Putamen (tissue), 1 donor: ENCODE results near the gene C18orf32.
"Not testable (repeated sequence)": the region's sequence is repeated elsewhere in the genome, so short reads cannot be mapped to it uniquely, and the experiment has no call there.

Experiments
- DNase-seq: peaks from one replicate; pipeline ENCODE4 v3.0.0-alpha.2; 2016; ENCODE audit warnings: low spot score

Gene C18orf32

DNA sequence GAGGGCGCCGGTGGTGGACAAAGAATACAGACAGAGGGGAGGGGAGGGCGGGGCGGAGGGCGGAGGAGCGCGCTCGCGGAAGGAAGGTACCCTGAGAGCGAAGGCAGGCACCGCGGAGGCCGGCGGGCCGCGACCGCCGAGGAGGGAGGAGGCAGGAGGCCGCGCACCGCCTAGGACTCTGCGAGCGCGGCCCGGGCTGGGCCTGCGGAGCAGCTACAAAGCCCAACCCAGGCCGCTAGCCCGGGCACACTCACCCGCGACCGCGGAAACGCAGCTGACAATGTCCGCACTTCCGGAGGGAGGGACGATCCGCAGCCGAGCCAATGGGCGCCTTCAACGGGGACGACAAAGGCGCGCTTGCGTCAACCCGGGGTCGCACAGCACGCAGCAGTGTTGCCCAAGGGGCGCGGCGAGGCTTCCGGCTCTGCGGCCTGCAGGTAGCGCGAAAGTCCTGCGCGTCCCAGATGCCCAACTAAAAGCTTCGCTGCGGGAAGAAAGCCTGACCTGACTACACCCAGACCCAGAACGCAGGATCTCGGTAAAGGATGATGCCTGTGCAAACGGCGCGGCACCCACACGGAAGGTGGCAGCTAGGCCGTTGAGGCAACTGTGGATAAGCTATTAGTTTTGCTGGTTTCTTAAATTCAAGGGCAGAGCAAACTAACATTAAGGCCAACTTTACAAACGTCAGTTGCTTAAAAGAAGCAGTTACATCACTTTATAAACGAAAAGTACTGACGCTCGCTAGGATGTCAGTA is at the start of gene C18orf32:
Gene C18orf32, minus strand, starts transcription at position 282 of the 758 bp plus-strand sequence. CDS start 3,486 bp downstream, outside the sequence.
- peak; percentile 93 for DNase-seq

DNA sequence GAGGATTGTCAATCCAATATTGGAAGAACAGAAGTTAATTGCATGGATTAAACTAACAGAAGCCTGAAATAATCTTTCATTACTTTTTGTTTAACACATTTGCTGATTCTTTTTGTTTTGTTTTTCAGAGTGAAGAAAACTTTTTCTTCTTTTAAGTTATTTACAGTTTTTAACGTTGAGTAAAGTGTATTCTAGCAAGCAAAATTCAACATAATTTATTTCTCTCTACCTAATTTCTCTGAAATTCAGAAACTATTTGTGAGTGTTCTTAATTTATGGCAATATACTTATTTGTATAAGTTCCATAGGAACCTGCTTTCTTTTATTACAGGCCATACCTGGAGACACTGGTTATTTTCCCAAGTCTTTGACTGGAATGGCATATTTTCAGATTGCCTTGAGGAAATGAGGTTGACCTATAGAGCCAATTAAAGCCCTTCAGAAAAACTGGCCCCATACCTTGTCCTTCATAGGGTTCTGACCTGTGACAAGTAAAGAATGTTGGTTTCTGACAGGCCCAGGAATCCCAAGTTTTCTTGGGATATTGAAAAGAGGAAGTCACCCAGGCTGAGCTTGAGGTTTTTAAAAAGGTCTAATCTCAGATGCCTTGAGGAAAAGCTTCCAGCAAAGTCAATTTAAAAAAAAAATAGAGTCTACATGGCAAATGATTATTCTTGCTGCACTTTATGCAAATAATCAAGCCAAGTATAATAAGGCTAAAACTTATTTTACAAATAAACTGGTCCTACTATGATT is 48.0 kb upstream of the C18orf32 start:
- DNase-seq: no peak

DNA sequence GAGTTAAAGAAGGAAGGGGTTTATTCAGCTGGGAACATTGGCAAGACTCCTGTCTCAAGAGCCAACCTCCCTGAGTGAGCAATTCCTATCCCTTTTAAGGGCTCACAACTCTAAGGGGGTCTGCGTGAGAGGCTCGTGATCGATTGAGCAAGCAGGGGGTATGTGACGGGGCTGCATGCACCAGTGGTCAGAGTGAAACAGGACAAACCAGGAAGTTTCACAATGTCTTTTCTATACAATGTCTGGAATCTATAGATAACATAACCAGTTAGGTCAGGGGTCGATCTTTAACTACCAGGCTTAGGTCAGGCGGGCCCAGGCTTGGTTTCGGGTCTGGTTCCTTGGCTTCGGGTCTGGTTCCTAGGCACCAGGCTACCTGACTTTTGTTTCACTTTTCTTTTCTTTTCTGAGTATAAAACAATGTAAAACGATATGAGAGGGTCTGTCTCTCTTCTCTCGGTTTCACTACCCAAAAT is 44.7 kb upstream of the C18orf32 start:
- no peak for DNase-seq

DNA sequence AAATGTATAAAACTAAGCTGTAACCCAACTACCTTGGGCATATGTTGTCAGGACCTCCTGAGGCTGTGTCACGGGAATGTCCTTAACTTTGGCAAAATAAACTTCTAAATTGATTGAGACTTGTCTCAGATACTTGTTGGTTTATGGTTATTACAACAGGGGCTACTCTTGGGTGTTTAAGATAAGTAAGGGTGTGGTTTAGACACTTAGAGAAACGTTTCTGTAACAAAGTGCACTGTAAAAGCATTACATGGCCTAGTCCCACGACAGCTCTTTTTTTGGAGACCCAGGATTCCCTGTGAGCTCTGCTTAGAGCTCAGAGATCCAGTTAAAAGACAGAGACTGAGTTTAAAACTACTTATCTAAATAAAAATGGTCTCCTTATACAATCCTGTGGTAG is 42.6 kb upstream of the C18orf32 start:
- DNase-seq: no peak

DNA sequence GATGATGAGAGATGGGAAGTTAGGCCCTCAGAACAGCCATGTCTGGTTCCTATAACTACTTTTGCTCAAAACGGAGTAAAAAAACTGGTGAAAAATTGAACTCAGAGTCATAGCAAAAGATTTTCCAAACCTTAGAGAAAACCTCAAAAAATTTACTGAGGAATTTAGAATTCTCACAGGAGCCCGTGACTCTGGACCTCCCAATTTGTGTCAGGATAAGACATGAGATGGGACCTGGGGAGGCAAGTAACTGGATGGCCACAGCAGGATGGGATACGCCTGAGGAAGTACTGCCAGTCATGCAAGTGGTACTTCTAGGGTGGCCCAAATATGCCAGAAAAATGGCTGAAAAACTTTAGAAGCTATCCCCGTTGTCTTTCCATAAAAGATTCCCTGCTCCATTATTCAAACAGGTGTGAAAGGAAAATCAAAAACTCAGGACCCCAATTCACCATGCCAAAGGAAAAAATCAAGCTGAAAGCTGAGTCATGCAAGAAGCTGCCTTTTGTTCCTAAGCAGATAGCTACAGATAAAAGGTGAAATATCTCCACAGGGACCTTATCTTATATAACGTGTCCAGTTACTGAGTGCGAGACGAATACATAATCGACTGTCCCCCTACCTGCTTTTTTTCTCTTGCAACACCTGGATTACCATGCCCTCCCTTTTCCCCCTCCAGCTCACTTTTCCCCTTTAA is 40.7 kb upstream of the C18orf32 start:
- DNase-seq: no peak

DNA sequence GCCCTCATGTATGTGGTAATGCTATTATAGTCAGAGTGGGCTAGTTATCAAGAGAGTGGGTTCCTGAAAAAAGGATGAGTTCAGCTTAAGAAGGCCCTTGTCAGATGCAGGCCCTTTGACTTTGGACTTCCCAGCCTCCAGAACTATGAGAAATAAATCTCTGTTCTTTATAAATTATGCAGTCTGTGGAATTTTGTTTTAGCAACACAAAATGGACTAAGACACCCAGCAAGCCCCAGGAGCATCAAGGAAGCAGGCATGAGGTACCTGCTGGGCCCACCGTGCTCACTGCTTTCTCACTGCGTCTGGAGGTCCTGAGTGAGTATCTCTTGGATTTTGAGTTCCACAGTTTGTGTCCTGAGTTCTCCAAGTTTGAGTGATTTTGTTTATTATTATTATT is 38.9 kb upstream of the C18orf32 start:
- DNase-seq: no peak

DNA sequence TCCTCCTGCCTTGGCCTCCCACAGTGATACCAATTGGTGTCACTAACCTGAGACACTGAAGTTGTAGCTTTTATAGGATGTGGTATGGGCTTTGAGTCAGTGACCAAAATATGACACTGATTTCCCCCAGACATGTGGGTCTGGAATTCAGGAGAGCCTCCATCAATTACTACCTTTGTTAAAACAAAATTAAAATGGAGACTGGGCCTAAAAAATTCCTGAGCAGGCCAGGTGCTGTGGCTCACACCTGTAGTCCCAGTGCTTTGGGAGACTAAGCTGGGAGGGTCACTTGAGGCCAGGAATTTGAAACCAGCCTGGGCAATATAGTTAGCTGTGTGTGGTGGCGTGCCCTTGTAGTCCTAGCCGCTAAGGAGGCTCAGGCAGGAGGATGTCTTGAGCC is 37.9 kb upstream of the C18orf32 start:
- no peak for DNase-seq

DNA sequence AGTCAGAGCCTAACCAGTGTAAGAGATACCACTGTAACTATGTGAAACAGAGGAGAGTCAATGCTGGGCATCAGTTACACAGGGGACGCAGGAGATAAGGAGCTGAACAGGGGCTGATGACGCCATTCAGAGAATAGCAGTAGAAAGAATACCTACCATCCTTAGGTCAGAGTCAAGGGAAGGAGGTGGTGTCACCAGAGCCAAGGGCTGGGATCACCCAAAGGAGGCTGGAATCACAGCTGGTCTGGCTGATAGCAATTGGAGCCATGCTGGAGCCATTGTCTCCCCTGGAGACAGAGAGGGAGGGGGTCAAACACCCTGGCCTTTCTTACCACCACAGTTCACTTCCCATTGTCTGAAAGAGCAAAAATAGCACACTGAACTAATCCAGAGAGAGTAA is 37.3 kb upstream of the C18orf32 start:
- DNase-seq: no peak

DNA sequence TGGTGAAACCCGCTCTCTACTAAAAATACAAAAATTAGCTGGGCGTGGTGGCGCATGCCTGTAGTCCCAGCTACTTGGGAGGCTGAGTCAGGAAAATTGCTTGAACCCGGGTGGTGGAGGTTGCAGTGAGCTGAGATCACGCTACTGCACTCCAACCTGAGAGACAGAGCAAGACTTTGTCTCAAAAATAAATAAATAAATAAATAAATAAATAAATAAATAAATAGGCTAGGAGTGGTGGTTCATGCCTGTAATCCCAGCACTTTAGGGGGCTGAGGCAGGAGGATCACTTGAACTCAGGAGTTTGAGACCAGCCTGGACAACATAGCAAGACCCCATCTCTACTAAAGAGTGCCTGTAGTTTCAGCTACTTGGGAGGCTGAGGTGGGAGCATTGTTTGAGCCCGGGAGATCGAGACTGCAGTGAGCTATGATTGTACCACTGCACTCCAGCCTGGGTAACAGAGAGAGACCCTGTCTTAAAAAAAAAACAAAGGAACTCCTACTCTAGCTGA is 36.6 kb upstream of the C18orf32 start:
- DNase-seq: not testable (repeated sequence)

DNA sequence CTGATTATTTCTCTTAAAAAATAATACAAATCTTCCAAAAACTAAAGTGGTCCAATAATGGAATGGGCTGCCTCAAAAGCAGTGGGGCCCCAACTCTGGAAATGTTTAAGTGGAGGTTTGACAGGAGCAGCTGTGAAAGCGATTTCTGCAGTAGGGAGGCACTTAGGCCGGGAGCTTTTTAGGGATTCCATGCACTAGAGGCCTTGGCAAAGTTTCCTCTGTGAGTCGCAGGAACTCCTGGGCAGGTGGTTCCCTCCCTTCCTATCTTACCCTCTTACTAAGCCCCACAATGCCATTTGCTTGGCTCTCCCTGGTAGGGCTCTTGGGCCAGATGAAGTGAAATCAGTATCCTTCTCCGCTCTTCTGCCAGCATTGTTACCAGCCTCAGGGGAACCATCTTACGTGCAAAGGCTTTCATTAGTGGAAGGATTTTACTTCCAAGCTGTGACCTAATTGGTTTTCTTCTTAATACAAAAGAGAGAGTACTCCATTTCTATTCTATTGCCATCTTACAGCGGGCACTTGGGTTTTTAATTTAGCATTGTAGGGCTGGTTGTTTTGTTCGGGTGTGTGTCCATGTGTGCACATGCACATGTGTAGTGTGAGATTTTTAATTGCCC is 34.3 kb upstream of the C18orf32 start:
- no peak for DNase-seq

DNA sequence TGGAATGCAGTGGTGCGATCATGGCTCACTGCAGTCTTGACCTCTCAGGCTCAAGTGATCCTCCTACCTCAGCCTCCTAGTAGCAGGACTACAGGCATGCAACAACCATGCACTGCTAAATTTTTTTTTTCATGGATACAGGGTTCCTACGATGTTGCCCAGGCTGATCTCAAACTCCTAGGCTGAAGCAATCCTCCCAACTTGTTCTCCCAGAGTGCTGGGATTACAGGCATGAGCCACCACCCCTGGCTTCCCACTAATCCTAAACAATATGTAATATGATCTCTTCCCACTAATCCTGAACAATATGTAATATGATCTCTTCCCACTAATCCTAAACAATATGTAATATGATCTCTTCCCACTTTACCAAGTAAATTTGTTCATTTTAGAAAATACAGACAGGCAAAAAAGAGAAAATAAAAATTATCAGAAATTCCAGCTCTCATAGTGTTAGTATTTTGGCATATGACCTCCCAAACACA is 33.7 kb upstream of the C18orf32 start:
- DNase-seq: no peak

DNA sequence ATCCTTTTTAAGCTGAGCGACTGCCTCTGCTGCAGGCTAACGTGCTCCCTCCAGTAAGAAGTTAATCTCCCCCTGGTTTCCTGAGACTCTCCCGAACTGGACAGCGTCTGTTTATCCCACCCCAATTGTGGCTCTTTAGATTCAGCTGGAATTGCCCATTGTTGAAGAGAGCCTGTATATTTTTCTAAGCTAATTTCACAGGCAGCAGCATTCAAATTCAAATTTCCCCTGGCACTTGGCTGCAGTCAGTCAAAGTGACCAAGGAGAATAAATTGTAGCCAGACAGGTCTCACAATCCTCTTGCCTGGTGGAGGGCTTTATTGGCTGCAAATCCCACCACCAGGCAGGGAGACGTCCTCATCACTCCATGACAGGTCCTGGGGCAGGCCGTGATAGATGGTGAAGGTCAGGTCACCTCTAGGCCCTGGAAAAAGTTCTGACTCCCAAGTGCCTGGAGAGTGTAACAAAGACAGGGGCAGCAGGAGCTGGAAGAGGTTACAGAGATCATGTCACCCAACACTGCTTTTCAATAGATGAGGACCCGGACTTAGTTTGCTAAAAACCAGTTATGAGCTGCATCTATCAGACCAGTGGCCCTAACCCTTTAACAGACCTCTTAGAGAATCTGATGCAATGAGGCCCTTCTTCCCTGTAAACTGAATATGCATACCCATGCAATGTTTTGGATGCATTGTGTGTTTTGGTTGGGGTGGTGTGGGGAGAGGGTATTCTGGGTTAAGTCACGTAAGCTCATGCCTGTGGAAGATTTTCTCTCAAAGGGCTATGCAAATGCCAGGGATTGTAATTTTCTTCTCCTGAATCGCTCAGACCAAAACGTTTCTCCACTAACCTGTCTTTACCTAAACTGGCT is 32.3 kb upstream of the C18orf32 start:
- DNase-seq: no peak

DNA sequence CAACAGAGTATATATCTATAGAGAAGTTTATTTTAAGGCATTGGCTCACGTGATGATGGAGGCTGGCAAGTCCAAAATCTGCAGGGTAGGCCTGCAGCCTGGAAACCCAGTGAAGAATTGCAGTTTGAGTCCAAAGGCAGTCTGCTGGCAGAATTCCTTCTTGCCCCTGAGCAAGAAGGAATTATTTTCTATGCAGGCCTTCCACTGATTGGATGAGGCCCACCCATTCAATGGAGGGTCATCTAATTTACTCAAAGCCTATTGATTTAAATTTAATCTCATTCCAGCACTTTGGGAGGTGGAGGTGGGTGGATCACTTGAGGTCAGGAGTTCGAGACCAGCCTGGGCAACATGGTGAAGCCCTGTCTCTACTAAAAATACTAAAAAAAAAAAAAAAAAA is 30.4 kb upstream of the C18orf32 start:
- no peak for DNase-seq

DNA sequence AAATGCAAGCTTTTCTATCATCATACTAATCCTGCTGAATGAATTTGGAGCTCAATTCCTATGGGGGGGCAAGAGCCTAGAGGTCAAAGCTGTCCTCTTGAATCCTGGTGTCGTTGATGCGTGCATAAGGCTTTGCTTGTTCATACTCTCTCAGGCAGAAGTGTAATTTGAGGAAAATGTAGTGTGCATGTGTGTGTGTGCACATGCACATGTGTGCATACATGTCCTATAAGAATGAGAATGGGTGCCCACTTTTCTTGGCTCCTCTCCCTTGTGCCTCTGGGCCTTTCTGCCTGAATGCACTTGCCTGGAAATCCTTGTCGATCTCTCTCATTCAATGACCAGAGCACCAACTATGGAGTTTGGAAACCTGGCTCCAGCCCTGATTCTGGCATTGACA is 28.5 kb upstream of the C18orf32 start:
- DNase-seq: no peak

DNA sequence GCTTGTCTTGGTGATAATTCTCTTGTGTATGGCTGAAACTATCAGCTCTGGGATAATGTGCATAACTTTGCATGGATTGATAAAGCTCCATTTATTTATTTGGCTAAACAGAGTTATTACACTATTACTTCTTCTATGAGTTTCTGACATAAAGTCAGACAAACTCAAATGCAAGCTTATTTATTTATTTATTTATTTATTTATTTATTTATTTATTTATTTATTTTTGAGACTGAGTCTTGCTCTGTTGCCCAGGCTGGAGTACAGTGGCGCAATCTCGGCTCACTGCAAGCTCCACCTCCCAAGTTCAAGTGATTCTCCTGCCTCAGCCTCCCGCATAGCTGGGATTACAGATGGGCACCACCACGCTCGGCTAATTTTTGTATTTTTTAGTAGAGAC is 28.0 kb upstream of the C18orf32 start:
- DNase-seq: not testable (repeated sequence)

DNA sequence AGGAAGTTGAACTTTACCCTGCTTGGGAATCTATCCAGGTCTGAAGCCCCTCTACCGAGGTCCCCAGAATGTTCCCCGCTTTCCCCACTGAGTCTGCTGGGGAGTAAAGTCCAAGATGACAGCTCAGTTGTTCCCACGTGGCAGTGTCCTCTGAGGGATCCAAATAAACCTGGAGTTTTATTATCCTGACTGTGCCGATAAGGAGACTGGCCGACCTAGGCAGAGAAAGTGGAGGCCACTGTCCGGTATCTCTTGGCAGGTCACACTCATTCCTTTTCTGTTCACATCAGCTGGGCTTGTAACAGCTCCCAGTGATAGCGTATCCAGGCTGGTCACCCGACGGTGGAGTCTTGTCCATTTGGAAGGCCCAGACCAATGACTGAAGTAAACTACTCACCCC is 27.5 kb upstream of the C18orf32 start:
- DNase-seq: no peak

DNA sequence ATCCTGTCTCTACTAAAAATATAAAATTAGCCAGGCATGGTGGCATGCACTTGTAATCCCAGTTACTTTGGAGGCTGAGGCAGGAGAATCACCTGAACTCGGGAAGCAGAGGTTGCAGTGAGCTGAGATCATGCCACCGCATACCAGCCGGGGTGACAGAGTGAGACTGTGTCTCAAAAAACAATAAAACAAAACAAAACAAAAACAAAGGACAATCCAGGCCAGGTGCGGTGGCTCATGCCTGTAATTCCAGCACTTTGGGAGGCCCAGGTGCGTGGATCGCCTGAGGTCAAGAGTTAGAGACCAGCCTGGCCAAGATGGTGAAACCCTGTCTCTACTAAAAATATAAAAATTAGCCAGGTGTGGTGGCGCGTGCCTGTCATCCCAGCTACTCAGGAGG is 25.8 kb upstream of the C18orf32 start:
- not testable (repeated sequence) for DNase-seq

DNA sequence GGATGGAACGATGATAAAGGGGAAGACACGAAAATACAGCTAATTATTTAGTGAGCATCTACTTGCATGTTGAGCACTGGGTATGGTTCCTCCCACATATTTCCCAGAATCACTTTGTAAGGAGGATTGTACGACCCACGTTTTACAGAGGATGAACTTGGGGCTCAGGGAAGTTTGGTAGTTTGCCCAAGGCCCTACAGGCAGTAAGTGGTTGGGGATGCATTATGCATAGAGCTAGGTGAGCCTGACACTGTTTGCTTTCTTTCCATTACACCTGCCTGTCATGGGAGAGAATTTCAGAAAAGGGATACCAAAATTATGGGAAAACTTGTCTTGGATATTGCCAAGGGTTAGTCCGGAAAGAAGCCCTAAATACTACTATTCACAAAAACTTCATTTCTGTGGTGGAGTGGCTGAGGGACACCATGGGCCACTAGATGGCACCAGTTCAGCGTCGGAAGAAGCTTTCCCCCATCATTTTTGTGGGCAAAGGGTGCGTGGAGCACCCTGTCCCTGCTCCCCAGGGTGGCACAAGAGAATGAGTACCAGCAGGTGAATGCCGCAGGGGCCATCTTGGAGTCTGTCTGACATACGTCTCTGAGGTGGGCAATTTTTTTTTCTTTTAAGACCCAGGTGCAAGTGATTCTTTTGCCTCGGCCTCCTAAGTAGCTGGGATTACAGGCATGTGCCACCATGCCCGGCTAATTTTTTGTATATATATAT is 23.5 kb upstream of the C18orf32 start:
- peak; percentile 31 for DNase-seq

DNA sequence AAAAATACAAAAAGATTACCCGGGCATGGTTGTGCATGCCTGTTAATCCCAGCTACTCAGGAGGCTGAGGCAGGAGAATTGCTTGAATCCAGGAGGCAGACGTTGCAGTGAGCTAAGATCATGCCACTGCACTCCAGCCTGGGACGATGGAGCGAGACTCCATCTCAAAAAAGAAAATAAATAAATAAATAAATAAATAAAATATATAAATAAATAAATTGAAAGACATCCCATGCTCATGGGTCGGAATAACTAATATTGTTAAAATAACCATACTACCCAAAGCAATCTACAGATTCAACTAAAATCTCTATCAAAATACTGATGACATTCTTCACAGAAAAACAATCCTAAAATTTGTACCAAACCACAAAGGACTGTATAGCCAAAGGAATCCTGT is 19.4 kb upstream of the C18orf32 start:
- not testable (repeated sequence) for DNase-seq

DNA sequence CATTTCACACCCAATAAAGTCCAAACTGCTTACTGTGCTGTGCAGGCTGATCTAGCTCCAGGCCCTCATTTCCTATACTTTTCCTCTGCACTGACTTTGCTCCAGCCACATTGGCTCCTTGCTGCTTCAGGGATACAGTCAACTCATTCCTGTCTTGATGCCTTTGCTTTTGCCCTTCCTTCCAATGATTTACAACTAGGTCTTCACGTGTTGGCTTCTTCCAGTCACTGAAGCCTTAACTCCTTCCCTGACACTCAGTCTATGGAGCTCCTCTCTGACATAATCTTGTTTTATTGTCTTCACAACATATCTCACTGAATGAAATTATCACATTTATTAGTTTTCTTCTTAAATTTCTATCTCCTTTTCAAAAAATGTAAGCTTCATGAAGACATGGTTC is 16.9 kb upstream of the C18orf32 start:
- DNase-seq: no peak
